ENCODE measurements around the gene HACD3. TPM values are rescaled to one million over a fixed set of nuclear protein-coding genes. Genes with fewer than 3 reads are reported as not detected.

Gene HACD3
- total and polyA plus RNA-seq, 2 experiments from 2014 or later: 127 to 171 TPM

GRCh38 chr15:65569728-65570127, 39.5 kb downstream of the HACD3 start:
- Histone ChIP-seq H3K9me2 (replicated peaks; ENCODE audit: insufficient read depth) (no peaks in the 10 kb centered on the region), H3K27ac (no peak overlapping the region), H4K20me1 (ENCODE audit: insufficient read depth, poor library complexity, severe bottlenecking) (no peaks in the 10 kb centered on the region), H3K27me3 (no peaks in the 10 kb centered on the region), H3K4me3 (no peak overlapping the region), H3K9me3 (ENCODE audit: low read depth) (no peaks in the 10 kb centered on the region), H3K4me2 (no peak overlapping the region), H2AFZ (no peak overlapping the region), H3K79me2 (no peaks in the 10 kb centered on the region), H3K36me3 (replicated peaks; ENCODE audit: insufficient read depth, low read depth) (no peaks in the 10 kb centered on the region), H3K4me1 (ENCODE audit: insufficient read depth) (no peaks in the 10 kb centered on the region)
- TF ChIP-seq EZH2phosphoT487 (IDR thresholded peaks at IDR 0.05; ENCODE audit: low read depth, severe bottlenecking, unreplicated experiment) (no peak), EZH2 (IDR thresholded peaks at IDR 0.05; ENCODE audit: borderline replicate concordance) (no peak), CTCF (IDR thresholded peaks at IDR 0.05; ENCODE audit: poor library complexity) (no peak)
- WGBS (ENCODE audit: low lambda C conversion rate, missing lambda C conversion rate): 73% methylated on average over 3 of the region's 3 CpGs
- no peak for DNase-seq (ENCODE audit: low spot score)

GRCh38 chr15:65571971-65572370, 41.7 kb downstream of the HACD3 start:
- Histone ChIP-seq H3K4me2 (no peak overlapping the region), H3K9me2 (replicated peaks; ENCODE audit: insufficient read depth) (no peaks in the 10 kb centered on the region), H2AFZ (no peak overlapping the region), H4K20me1 (ENCODE audit: insufficient read depth, poor library complexity, severe bottlenecking) (no peaks in the 10 kb centered on the region), H3K27me3 (no peaks in the 10 kb centered on the region), H3K9me3 (ENCODE audit: low read depth) (no peaks in the 10 kb centered on the region), H3K27ac (no peak overlapping the region), H3K4me1 (ENCODE audit: insufficient read depth) (no peaks in the 10 kb centered on the region), H3K79me2 (no peaks in the 10 kb centered on the region), H3K36me3 (replicated peaks; ENCODE audit: insufficient read depth, low read depth) (no peaks in the 10 kb centered on the region), H3K4me3 (no peak overlapping the region)
- DNase-seq (ENCODE audit: low spot score): no peak
- TF ChIP-seq EZH2 (IDR thresholded peaks at IDR 0.05; ENCODE audit: borderline replicate concordance) (no peak), EZH2phosphoT487 (IDR thresholded peaks at IDR 0.05; ENCODE audit: low read depth, severe bottlenecking, unreplicated experiment) (no peak), CTCF (IDR thresholded peaks at IDR 0.05; ENCODE audit: poor library complexity) (no peak)
- WGBS (ENCODE audit: low lambda C conversion rate, missing lambda C conversion rate): 96% methylated on average over 2 of the region's 2 CpGs

GRCh38 chr15:65576664-65577063, 46.4 kb downstream of the HACD3 start:
- Histone ChIP-seq H3K9me2 (replicated peaks; ENCODE audit: insufficient read depth) (no peaks in the 10 kb centered on the region), H3K36me3 (replicated peaks; ENCODE audit: insufficient read depth, low read depth) (no peaks in the 10 kb centered on the region), H3K27me3 (no peaks in the 10 kb centered on the region), H3K9me3 (ENCODE audit: low read depth) (no peaks in the 10 kb centered on the region), H3K4me3 (no peak overlapping the region), H2AFZ (no peak overlapping the region), H4K20me1 (ENCODE audit: insufficient read depth, poor library complexity, severe bottlenecking) (no peaks in the 10 kb centered on the region), H3K79me2 (no peaks in the 10 kb centered on the region), H3K4me1 (ENCODE audit: insufficient read depth) (peaks cover 3% of the 10 kb centered on the region), H3K4me2 (no peak overlapping the region), H3K27ac (no peak overlapping the region)
- no peak for DNase-seq (ENCODE audit: low spot score)
- TF ChIP-seq EZH2phosphoT487 (IDR thresholded peaks at IDR 0.05; ENCODE audit: low read depth, severe bottlenecking, unreplicated experiment): no peak
- TF ChIP-seq CTCF (IDR thresholded peaks at IDR 0.05; ENCODE audit: poor library complexity): no peak
- 96% methylated on average over 1 of the region's 1 CpG for WGBS (ENCODE audit: low lambda C conversion rate, missing lambda C conversion rate)
